Omental fat pad (tissue), 4 donors: ENCODE measurements around the gene GTF2H1. TPM values are rescaled to one million over a fixed set of nuclear protein-coding genes. Genes with fewer than 3 reads are reported as not detected.

Experiments used
- ATAC-seq: fragments of 150-250 bp; one replicate; pipeline ENCODE4 v1.9.1; 2016; ENCODE audit warnings: mild to moderate bottlenecking, moderate library complexity; ENCODE audit not compliant: low FRiP score
- DNase-seq: peaks from one replicate; pipeline ENCODE4 v3.0.0-alpha.2; 2019; ENCODE audit warnings: low spot score
- total RNA-seq, 4 donors: library from RNA; depleted of rRNA; stranded (reverse); fragments of >200 nt; gene quantifications; one replicate each; pipeline ENCODE4 v1.1.0, GENCODE V29; 2016
- TF ChIP-seq, protein P1 (sequence below), 3 donors: fragments of 450-650 bp; IDR thresholded peaks; one replicate each; pipeline ENCODE4 v1.5.1; 2016 to 2017; ENCODE audit warnings: antibody characterized with exemption in 3 of 3, mild to moderate bottlenecking in 3 of 3, moderate library complexity in 2 of 3

The GTF2H1 gene
- total RNA-seq, 4 donors from 2014 or later = 54.1 to 74.2 (median 70.8) TPM

- no peak for ATAC-seq
- DNase-seq = no peak
- TF ChIP-seq, protein P1, sequence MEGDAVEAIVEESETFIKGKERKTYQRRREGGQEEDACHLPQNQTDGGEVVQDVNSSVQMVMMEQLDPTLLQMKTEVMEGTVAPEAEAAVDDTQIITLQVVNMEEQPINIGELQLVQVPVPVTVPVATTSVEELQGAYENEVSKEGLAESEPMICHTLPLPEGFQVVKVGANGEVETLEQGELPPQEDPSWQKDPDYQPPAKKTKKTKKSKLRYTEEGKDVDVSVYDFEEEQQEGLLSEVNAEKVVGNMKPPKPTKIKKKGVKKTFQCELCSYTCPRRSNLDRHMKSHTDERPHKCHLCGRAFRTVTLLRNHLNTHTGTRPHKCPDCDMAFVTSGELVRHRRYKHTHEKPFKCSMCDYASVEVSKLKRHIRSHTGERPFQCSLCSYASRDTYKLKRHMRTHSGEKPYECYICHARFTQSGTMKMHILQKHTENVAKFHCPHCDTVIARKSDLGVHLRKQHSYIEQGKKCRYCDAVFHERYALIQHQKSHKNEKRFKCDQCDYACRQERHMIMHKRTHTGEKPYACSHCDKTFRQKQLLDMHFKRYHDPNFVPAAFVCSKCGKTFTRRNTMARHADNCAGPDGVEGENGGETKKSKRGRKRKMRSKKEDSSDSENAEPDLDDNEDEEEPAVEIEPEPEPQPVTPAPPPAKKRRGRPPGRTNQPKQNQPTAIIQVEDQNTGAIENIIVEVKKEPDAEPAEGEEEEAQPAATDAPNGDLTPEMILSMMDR (IDR thresholded peaks at IDR 0.05) = no peak
Observed at GRCh38 chr11:18310800-18311340, 11.5 kb upstream of the GTF2H1 start.

DNA sequence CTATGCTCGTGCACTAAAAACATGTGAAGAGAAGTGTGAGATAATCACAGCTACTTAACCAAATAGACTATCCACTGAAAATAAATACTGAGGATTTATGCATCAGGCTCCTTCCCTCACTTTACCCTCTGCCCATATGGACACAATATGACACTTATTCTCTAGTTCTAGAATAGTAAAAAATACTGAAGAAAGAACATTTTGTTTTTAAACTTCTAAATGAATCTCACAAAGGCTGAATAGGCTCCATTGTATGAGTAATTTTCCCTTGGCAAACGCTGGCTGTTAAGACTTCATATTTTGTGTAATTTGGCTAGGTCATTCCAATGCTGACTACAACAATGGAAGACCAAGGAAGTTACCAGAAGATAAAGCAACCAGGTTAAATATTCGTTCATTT, 10.4 kb upstream of the GTF2H1 start:
- DNase-seq = no peak
- ATAC-seq = no peak

GRCh38 chr11:18312663-18313420, 9.5 kb upstream of the GTF2H1 start:
- TF ChIP-seq, protein P1 (IDR thresholded peaks at IDR 0.05) = no peak
- ATAC-seq (peak; percentile 64), DNase-seq (no peak)

More for the DNA sequence above, 10.4 kb upstream of the GTF2H1 start:
- TF ChIP-seq, protein P1 (IDR thresholded peaks at IDR 0.05) = no peak

DNA sequence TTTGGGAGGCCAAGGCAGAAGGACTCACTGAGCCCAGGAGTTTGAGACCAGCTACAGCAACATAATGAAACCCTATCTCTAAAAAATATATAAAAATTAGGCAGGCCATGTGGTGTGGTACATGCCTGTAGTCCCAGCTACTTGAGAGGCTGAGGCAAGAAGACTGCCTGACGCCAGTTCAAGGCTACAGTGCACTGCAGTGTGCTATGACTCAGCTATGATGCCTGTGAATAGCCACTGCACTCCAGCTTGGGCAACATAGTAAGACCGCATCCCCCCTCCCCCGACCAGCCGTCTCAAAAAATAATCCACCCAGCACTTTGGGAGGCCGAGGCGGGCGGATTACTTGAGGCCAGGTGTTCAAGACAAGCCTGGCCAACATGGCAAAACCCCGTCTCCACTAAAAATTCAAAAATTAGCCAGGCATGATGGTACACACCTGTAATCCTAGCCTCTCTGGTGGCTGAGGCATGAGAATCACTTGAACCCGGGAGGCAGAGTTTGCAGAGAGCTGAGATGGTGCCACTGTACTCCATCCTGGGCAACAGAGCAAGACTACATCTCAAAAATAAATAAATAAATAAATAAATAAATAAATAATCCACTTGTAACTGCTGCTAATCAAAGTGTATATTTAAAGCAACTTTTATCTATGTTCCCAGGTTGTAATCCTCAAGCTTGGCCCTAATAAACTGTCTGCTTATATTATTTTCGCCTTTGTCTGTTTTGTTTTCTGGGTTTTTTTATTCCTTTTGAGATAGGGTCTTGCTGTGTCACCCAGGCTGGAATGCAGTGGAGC, 8.2 kb upstream of the GTF2H1 start:
- ATAC-seq (no peak), DNase-seq (no peak)
- TF ChIP-seq, protein P1 (IDR thresholded peaks at IDR 0.05) = no peak

GRCh38 chr11:18314784-18315523, 7.4 kb upstream of the GTF2H1 start:
- ATAC-seq = no peak
- TF ChIP-seq, protein P1 (IDR thresholded peaks at IDR 0.05) = no peak
- DNase-seq = no peak

GRCh38 chr11:18315893-18316292, 6.5 kb upstream of the GTF2H1 start:
- DNase-seq (no peak), ATAC-seq (no peak)
- TF ChIP-seq, protein P1 (IDR thresholded peaks at IDR 0.05) = no peak
